ENCODE measurements around the gene SLC16A6.
"Not testable (repeated sequence)": the region's sequence is repeated elsewhere in the genome, so short reads cannot be mapped to it uniquely, and the experiment has no call there.

SLC16A6 gene

GRCh38 chr17:68309066-68309670, 18.2 kb upstream of the SLC16A6 start:
- not testable (repeated sequence) for DNase-seq

DNA sequence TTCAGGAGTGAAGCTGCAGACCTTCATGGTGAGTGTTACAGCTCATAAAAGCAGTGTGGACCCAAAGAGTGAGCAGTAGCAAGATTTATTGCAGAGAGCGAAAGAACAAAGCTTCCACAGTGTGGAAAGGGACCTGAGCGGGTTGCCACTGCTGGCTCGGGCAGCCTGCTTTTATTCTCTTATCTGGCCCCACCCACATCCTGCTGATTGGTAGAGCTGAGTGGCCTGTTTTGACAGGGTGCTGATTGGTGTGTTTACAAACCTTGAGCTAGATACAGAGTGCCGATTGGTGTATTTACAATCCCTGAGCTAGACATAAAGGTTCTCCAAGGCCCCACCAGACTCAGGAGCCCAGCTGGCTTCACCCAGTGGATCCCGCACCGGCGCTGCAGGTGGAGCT, 17.6 kb upstream of the SLC16A6 start:
- not testable (repeated sequence) for DNase-seq

DNA sequence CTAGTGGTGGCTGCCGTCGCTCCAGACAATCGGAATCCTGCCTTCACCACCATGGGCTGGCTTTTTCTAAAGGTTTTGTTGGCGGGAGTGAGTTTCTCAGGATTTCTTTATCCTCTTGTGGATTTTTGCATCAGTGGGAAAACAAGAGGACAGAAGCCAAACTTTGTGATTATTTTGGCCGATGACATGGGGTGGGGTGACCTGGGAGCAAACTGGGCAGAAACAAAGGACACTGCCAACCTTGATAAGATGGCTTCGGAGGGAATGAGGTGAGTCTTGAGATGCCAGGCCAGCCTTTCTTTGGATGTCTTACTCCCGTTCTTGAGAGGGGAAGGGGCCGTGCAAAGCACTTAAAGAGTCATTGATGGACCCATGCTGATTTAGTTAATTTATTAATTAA, 16.5 kb upstream of the SLC16A6 start:
- no peak for DNase-seq

DNA sequence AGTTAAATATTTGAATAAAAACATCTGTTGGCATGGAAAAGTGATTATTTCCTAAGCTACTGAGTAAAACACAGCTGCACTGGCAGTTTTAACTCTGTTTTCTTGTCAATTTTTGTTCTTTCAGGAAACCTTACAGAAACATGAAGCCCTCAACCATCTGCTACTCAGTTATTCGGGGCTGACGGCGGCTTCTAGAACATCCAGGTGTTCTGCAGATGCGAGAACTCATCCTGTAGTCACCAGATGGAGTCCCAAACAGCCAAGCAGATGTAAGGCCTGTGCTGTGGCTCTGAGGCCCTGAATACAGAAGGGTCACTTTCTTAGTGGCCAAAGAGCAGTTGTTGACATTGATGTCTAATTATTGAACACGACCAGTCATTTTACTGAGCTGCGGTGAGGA, 15.9 kb upstream of the SLC16A6 start:
- no peak for DNase-seq

- no peak for DNase-seq
Measured at GRCh38 chr17:68305142-68305541, 14.2 kb upstream of the SLC16A6 start.

DNA sequence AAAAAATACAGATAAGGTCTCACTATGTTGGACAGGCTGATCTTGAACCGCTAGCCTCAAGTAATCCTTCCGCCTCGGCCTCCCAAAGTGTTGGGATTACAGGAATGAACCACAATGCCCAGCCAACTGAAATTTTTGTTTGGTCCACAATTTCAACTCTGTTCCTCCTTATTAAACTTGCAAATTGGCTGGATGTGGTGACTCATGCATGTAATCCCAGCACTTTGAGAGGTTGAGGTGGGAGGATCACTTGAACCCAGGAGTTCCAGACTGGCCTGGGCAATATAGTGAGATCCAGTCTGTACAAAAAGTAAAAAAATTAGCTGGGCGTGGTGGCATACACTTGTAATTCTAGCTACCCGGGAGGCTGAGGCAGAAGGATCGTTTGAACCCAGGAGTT, 13.8 kb upstream of the SLC16A6 start:
- DNase-seq, result no peak

GRCh38 chr17:68302666-68303065, 11.7 kb upstream of the SLC16A6 start:
- DNase-seq, result no peak

DNA sequence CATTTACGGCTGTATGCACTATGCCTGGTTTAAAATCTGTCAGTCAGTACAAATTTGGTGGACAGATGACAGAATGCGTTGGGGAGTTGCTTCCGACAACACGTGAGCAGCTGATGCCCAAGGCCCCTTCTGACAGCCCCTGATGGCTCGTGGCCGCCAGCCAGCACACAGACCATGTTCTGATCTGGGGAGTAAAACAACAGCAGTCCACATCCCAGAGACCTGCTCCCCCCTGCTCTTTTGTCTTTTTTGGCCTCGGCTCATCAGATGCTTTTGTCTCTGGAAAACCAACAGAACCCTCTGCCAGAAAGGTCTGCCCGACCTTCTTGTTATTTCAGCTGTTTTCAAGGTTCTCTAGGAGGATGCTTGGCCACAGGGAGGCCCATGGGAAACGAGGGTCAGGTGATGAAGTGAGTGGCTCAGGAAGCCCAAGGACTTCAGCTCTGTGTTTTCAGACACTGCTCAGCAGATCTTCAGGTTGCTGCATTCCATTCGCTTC, 11.2 kb upstream of the SLC16A6 start:
- no peak for DNase-seq

DNA sequence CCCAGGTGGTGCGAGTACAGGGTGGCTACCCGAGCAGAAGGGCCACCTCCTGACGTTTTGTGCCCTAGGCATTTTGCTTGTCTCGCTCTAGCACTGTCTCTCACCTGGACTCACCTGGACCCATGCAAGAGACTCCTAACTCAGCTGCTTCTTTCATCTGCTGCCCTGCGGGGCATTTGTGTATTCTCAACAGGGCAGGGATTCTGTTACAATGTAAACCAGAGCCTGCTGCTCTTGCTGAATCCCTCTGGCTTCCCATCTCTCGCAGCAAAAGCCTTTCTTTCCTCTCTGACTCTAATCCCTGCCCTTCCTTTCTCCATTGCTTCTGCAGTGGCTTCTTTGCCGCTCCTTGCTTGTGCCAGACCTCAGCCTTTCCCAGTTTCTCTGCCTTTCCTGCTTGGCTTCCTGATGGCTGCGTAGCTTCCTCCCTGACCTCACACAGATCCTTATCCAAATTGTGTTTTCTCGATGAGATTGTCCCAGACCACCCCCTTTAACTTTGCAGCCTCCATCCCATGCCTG, 10.6 kb upstream of the SLC16A6 start:
- DNase-seq, result peak; percentile 78

DNA sequence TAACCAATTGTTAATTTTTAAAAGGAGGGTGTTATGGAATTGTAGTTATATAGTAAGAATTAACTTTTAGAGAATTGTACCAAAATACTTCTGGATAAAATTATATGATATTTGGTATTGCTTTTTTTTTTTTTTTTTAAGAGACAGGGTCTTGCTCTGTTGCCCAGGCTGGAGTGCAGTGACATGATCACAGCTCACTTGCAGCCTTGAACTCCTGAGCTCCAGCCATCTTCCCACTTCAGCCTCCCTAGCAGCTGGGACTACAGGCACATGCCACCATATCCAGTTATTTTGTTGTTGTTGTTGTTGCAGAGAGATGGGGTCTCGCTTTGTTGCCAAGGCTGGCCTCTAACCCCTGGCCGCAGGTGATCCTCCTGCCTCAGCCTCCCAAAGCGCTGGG, 8.9 kb upstream of the SLC16A6 start:
- DNase-seq, result no peak

GRCh38 chr17:68298601-68299000, 7.7 kb upstream of the SLC16A6 start:
- DNase-seq, result no peak

DNA sequence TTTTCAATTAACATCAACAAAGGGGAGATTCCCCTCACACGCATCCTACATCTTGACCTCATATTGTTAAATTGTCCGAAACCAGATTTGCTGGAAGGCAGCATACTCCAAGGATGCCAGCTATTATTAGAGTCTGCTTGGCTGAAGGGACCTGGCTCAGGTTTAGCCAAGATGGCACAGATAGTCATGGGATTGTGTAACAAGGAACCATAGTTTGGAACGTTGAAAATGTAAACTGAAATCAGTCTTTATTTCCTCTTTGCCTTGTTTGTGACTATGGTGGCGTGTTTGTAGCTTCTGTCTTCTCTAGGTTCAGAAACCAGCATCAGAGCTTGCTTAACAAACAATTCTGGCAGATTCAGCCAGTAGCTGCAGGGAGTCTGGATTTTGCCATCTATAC, 6.3 kb upstream of the SLC16A6 start:
- no peak for DNase-seq

DNA sequence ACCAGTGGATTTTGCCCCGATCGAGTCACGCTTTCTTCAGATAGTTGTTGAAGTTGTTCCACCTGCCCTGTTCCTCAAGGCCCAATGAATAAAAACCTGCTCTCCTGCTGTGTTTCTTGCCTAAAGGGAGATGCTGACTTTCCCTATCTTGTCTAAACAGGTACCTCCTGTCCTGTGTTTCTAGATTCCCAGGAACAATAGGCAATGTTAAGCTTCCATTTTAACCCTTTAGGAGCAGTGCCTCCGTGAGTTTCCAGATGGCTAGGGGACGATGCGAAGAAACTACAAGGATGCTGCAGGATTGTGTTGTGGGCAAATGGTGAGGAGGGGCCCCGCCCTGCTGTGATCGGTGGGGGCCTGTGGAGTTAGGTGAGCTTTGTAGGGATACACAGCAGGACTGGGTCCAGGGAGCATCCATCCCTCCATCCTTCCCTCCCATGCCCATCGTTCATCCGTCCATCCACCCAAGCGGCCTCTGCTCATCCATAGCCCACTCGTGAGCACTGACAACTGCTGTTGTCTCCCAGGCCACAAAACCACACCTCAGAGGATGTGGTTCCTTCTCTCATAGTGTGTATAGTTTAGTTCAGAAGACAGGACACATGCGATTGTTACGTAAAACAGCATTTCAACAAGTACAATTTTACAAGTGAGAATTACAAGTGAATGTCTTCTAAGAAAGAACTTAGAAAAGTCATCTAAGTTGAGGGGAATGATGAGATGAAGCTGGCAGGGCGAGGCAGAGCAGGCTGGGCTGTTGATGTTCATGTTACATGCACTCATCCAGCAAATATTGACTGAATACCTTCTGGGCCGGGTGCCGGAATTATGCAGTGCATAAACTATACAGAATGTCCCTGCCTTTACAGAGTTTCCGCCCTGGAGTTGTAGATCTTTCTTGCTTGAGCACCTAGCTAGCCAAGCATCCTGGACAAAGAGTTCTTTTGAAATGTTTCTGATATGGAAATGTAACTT, 5.6 kb upstream of the SLC16A6 start:
- no peak for DNase-seq

DNA sequence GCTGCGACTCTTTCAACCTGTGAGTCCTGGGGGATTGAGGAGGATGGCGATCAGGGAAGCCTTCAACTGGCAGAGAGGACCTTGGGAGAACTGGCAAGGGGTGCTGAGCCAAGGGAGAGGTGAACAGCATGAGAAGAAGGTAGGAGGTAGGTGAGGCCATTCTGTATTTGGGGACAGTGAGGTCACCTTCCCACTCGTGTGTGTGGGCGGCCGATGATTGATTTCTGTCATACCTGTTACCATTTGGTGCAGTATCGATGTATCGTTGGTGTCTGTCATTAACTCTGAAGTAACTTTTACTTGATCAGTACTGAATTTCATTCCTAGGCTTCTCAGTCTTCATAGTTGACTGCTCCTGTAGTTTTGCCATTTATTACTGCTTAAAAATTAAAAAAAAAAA, 4.2 kb upstream of the SLC16A6 start:
- no peak for DNase-seq

GRCh38 chr17:68294617-68295016, 3.7 kb upstream of the SLC16A6 start:
- no peak for DNase-seq

DNA sequence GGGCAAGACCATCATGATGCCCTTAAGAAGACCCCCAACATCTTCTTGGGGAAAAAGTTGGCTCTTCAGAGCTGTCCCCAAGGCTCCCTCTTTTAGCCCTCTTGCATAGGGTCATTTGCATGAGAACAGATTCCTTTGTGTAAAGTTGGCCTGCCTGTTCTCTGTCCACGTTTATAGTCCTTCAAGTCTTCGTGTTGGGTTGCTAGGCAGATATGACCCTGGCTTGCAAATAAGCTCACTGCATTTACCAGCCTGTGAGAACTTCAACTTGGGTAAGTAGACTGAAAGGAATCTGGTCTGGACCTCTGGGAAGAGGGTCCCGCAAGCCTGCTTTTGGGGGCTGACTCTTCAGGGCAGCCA, 3.2 kb upstream of the SLC16A6 start:
- DNase-seq, result no peak

DNA sequence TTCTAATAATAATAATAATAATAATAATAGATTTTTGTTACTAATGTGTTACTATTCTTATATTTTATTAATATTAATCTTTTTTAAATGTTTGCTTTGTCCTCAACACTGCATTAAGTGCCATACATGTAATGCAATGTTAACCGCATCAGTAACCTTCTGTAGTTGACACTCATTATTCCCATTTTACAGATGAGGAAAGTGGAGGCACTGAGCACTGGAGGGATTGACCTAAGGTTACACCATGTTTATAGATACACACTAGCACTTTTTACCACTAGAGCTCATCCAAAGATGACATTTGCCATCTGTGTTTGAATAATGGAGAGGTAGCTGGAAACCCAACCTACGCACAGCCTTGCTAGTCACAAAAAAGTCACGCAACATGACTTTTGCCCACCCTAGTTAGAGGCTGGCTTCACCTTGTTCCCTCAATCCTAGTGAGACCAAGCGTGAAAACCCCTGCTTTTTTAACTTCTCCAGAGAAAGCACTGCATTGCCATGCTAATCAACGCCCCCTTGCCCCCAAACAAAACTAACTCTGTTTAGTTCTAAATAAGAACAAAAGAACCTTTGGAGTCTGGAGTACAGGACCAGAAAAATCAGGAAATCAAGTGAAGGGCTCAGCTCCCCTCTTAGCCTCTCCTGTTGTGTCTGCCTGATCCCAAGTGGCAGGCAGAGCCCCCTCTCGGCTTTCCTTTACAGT, 2.7 kb upstream of the SLC16A6 start:
- no peak for DNase-seq

- DNase-seq, result no peak
Measured at GRCh38 chr17:68292689-68293040, 1.7 kb upstream of the SLC16A6 start.

DNA sequence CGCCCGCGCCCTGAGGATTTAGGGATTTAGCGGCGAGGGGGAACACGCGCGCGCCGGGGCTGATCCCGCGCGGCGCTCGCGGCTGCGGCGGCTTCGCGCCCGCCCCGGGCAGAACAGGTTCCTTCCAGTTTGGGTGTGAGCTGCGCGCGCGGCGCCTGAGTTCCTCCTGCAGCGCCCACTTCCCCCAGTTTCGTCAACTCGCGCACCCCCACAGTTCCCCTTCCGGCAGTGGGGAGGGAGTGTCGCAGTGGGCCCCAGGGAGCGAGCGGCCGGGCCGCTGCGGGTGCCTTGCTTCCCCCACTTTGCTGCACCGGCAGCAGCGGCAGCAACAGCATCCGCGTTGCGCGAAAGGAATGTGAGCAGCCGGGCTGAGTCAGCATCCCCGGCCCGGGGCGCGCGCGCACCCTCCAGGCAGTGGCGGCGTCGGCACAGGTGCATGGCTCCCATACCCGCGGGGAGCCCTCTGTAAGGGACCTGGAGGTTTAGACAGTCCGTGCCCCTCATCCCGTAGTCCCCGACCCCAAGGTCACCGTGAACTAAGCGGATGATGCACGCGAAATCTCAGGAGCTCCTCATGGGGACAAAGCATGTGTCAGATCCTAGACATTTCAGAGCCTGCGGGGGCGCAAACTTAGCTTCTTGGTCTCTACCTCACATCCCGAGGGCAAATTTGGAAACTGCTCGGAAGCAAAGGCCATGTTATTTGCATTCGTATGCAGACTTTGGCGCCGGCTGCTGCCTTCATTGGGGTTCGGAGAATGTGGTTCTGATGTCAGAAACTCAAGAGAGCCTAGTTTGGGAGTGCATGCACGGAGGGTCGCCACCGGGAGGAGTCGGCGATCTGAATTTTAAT, 1.1 kb upstream of the SLC16A6 start:
- peak; percentile 9 for DNase-seq

DNA sequence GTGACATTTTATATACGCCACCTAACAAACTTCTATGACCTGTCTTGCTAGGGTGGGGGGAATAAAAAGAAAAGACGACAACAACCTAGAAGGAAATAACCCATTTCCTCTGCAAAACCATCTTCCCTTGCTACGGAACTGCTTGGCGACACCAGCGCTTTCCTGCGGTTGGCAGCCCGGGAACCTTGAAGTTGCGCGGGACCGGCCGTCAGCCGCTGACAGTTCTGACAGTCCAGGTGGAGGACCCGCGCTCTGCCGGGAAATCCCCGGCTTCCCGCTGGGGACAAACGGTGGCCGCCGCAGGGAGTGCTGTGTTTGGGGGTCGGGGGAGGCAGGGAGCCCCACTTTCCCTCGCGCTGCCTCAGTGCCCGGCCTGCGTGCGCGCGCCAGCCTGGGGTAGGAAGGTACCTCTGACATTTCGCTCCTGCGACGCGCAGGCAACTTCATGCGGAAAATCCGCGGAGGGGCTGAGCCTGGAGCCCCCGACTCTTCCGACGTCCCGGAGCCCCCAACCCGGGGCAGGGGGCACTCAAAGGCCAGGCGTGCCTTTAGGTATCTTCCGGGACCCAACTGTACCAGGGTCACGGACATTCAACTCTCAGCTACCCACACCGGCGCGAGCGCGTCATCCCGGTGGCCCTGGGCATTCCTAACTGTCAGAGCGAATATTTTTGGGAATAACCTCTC, 516 bp downstream of the SLC16A6 start:
- no peak for DNase-seq

DNA sequence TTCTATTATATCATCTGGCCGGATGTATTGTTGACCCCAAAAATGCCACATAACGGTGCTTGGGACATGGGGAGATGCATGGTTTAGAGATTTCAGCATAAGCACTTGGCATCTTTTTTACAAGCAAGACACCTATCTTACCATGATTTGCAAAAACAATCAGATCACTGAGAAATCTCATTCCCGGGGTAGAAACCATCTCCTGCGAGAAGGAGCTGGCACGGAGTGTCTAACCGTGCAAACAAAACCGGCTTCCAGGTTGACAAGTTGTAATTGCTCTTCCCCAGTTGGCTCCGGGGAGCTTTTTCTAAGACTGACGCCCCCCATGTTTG, 1.0 kb downstream of the SLC16A6 start:
- no peak for DNase-seq

GRCh38 chr17:68289473-68289872, 1.5 kb downstream of the SLC16A6 start:
- no peak for DNase-seq
